ENCODE measurements around the gene FPR2.
"Not testable (repeated sequence)": the region's sequence is repeated elsewhere in the genome, so short reads cannot be mapped to it uniquely, and the experiment has no call there.

FPR2 gene

DNA sequence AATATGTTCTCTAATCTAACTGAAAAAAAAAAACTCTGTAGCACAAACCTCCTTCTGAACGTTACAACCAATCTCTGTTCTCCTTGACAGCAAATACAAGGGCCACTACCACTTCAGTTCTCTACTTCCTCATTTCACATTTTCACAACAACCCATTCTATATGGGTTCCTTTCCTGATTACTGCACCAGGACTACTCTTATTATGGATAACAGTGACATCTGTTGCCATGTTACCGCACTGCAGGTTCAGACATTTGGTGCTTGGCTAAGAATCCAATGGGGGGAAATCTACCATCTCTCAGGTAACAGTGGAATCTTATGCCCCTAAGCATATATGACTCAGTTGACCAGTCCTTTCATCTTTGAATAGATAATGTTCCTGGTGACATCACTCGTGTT lies 22.4 kb downstream of the FPR2 start:
- DNase-seq (ENCODE audit: low read depth, low spot score), result no peak

GRCh38 chr19:51784109-51784785 lies 23.3 kb downstream of the FPR2 start:
- DNase-seq (ENCODE audit: low read depth, low spot score), result no peak

GRCh38 chr19:51784922-51785690 lies 24.1 kb downstream of the FPR2 start:
- DNase-seq (ENCODE audit: low read depth, low spot score), result no peak

- no peak for DNase-seq (ENCODE audit: low read depth, low spot score)
Observed at GRCh38 chr19:51786646-51787494, 25.9 kb downstream of the FPR2 start.

DNA sequence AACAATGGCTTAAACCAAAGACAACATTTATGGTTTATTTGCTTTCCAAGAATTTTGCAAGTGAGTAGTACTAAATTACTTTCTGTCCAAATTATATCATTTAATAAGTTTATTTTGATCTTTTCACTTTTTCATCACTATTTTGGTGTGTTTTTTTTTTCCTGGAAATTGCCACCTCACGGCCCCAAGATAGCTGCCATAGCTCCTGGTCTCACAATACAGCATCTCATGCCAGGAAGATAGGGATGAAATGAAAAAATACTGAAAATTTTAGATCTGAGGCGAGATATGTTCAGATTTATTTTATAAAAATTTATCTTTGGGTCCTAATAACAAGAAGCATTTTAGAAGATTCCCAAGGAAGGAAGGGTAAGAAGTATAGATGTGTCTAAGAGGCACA lies 27.0 kb downstream of the FPR2 start:
- no peak for DNase-seq (ENCODE audit: low read depth, low spot score)

GRCh38 chr19:51789061-51789795 lies 28.2 kb downstream of the FPR2 start:
- DNase-seq (ENCODE audit: low read depth, low spot score), result no peak

- no peak for DNase-seq (ENCODE audit: low read depth, low spot score)
Observed at GRCh38 chr19:51792932-51793331, 32.0 kb downstream of the FPR2 start.

DNA sequence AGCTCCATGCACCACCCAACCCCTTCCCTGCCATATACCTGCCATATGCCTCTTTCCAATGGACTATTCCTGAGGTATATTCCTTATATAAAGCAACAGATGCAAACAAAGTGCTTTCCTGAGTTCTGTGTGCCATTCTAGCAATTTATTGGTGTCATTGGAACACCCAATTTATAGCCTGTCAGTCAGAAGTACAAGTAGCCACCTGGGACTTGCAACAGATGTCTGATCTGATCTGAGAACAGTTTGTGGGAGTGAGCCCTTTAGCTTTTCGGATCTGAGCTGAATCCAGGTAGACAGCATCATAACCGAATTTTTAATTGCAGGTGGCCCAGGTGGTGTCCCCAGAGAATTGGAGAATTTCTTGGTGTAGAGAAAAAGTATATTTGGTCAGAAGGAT lies 33.0 kb downstream of the FPR2 start:
- no peak for DNase-seq (ENCODE audit: low read depth, low spot score)

DNA sequence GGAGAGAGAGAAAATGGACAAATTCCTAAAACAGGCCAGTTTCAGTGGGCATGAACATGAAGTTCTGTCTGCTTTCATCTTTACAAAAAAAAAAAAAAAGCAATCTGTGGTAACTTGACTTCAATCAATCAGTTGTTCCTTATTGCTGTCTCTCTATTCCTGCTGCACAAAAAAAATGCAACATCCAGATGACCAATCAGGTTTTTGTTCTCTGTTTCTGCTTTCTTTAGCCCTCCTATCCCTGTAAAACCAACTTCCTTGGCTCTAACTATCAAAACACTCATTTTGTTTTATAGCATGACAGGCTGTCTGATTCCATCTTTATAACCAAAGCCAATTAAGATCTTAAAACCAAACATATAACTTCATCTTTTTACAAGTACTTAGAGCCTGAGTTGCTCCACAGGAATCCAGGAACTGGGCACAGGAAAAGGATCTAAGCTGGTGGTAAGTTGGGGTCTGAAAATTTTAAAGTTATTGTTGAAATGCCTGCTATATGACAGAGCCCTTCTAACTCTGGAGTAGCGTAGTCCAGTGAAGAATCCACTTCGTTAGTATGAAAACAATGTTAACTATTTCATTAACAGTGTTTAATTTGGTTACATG lies 34.0 kb downstream of the FPR2 start, which contains the start of gene FPR3:
Gene FPR3, plus strand, starts transcription at position 273 of the 606 bp plus-strand sequence. CDS start 28,592 bp downstream, outside the sequence.
- DNase-seq (ENCODE audit: low read depth, low spot score), result no peak

DNA sequence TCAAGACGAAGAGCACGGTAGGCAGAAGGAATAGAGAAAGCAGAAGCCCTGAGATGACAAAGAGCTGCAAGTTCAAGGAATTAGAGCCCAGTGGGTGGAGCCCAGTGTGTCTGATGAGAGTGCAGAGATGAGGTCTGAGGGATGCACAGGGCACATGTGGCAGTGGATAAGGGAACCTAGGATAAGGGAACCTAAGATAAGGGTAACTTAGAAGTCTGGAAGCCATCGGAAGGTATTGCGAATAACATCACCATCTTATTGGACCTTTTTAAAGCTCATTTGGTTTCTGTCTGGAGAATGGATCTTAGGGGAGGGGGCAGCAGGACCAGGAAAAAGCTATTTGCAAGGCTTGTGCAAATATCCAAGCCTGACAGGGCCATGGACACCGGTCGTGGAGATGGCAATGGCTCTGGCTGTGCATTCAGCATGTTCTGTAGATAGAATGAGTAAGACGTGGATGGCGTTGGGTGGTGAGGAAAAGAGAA lies 35.3 kb downstream of the FPR2 start:
- DNase-seq (ENCODE audit: low read depth, low spot score), result no peak

- DNase-seq (ENCODE audit: low read depth, low spot score), result no peak
Observed at GRCh38 chr19:51797480-51797879, 36.5 kb downstream of the FPR2 start.

DNA sequence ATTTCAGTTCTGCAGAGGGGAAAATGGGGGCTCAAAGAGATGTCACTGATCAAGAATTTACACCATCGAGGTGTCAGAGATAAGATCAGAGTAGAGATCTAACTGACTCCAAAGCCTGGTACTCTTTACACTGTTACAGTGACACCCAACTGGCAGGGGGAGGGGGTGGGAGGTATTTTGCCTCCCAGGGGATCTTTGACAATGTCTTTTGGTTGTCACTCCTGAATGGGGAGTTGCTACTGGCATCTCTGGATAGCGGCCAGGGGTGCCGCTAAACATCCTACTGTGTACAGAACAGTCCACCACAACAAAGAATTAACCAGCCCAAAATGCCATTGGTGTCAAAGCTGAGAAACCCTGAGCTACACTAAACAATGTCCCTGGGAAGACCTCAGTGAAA lies 37.1 kb downstream of the FPR2 start:
- no peak for DNase-seq (ENCODE audit: low read depth, low spot score)

DNA sequence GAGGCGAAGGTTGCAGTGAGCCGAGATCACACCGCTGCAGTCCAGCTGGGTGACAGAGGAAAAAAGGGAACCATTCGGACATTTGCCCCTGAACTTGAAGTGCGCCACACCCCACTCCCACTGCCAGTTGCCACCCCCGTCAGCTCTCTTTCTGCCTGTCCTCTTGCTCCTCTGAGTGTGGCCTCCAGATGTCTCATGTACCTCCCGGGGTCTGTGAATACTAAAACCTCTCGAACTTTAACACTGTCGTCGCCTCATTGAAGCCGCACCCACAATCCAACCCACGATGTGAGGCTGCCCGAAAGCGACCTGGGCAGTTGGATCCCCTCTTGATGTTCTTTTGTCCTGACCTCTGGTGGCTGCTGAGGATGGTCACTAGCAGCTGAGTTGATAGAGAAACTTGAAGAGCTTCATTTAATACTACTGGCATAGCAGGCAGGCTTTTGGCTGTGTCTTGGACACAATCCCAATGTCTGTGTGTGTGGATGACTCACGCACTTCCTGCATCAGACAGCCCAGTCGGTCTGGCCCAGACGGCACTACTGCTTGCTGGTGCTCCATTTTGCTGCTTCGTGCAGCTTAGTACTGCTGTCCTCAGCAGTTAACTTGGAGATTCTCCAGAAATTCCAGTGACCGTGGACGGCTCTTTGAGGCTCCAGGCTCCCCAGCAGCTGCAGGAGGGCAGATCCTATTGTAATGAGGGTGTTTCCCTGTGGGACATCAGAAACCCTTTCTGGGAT lies 38.2 kb downstream of the FPR2 start:
- no peak for DNase-seq (ENCODE audit: low read depth, low spot score)

- no peak for DNase-seq (ENCODE audit: low read depth, low spot score)
Observed at GRCh38 chr19:51799774-51800472, 38.9 kb downstream of the FPR2 start.

- DNase-seq (ENCODE audit: low read depth, low spot score), result no peak
Observed at GRCh38 chr19:51800473-51801244, 39.7 kb downstream of the FPR2 start.

DNA sequence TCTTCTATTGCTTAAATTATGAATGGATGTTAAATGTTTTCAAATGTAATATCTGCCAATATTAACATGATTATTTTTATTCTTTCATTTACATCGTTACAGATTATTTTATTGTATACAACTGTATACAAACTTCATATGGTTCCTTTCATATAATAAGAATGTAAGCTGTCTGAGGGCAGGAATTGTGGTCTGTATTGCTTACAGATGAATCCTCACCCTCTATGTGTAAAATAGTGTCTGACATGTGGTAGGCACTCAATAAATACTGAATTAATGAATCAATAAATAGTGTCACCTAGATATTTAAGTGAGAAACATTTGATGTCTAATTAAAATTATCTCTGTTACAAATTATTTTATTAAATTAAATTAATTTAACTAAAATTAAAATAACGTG lies 41.8 kb downstream of the FPR2 start:
- DNase-seq (ENCODE audit: low read depth, low spot score), result no peak

- no peak for DNase-seq (ENCODE audit: low read depth, low spot score)
Observed at GRCh38 chr19:51803519-51803918, 42.5 kb downstream of the FPR2 start.

DNA sequence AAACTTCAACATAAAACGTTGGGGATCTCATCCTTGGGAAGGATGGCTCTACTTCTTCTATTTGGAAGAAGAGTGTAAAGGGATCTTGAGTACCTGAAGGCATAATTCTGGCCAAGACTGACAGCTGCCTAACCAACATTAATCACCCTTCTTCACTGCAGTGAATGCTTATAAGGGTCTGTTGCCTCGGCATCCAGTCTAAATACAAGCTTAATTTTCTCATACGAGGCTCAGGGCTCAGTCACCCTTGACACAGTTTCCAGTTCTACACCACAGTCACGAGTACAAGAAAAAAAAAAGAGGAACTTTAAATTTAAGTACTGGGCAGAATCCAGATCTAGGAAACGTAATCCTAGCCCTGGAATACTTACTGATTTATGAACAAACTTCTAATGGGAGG lies 43.0 kb downstream of the FPR2 start:
- DNase-seq (ENCODE audit: low read depth, low spot score), result no peak

GRCh38 chr19:51804789-51805188 lies 43.8 kb downstream of the FPR2 start:
- not testable (repeated sequence) for DNase-seq (ENCODE audit: low read depth, low spot score)

Data from iPS DF 19.7 (cell line).